ENCODE measurements around the gene PHETA2.
A peak's percentile ranks its signal among the peaks of the same experiment; 100 is the strongest.
"Not testable (repeated sequence)": the region's sequence is repeated elsewhere in the genome, so short reads cannot be mapped to it uniquely, and the experiment has no call there.

The PHETA2 gene

DNA sequence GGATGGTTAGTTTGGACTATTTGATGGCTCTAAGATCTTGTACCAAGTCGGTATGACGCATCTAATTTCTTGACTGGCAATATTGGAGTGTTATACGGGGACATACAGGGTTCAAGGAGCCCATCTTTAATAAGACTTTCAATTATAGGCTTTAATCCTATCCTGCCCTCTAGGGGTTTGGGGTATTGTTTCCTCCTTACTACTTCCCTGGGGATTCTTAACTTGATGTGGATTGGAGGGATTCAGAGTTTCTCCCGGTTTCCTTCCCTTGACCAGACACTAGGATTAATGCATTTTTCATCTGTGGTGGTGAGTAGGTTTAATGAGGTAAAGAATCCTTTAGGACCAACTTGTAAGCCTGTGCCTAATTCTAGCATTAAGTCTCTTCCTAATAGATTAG lies 37.8 kb downstream of the PHETA2 start:
- no peak for DNase-seq

- not testable (repeated sequence) for DNase-seq
Measured at GRCh38 chr22:42112793-42113192, 38.7 kb downstream of the PHETA2 start.

- peak; percentile 4 for DNase-seq
Measured at GRCh38 chr22:42114721-42115120, 40.7 kb downstream of the PHETA2 start.

DNA sequence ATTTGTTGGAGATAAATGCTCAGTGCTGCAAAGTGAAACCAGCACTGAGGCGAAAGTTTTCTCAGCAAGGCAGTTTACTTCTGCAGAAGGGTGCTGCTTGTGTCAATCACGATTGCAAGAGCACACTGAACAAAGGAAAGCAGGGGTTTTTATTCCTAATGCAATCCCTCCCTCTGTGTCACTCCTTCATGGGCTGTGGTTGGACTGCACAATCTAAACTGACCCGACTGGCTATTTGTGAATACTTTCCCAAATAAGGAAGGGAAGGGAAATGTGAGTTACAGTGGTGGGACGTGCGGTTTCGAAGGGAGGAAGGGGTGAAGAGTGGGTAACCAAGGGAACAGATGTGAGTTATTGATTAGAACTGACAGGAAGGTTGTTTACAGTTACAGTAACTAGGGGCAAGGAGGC lies 41.4 kb downstream of the PHETA2 start:
- DNase-seq, result not testable (repeated sequence)

- no peak for DNase-seq
Measured at GRCh38 chr22:42116848-42117424, 42.9 kb downstream of the PHETA2 start.

DNA sequence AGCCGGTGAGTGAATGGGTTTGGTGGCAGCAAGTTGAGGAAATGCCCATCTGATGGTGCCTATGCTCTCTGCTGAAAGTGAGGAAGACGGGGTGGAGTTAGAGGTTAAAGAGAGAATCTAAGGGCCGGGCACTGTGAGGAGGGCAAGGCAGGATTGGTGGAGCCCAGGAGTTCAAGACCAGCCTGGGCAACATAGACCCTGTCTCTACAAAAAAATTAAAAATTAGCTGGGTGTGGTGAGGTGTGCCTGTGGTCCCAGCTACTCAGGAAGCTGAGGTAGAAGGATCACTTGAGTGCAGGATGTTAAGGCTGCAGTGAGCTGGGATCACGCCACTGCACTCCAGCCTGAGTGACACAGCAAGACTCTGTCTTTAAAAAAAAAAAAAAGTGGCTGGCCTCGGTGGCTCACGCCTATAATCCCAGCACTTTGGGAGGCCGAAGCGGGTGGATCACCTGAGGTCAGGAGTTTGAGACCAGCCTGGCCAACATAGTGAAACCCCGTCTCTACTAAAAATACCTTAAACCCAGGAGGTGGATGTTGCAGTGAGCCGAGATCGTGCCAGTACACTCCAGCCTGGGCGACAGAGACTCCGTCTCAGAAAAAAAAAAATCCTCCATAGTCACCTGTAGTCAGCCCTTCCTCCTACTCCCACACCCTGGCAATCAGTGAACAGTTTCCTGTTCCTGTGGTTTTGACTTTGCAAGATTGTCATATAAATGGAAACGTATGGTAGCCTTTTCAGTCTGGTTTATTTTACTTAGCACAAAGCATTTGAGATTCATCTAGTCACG lies 46.4 kb downstream of the PHETA2 start:
- DNase-seq, result not testable (repeated sequence)

GRCh38 chr22:42123529-42123928 lies 49.5 kb downstream of the PHETA2 start:
- DNase-seq, result not testable (repeated sequence)

DNA sequence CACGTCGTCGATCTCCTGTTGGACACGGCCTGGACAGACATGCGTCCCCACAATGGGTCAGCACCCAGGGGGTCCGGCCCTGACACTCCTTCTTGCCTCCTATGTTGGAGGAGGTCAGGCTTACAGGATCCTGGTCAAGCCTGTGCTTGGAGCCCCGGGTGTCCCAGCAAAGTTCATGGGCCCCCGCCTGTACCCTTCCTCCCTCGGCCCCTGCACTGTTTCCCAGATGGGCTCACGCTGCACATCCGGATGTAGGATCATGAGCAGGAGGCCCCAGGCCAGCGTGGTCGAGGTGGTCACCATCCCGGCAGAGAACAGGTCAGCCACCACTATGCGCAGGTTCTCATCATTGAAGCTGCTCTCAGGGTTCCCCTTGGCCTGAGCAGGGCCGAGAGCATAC lies 53.6 kb downstream of the PHETA2 start:
- DNase-seq, result no peak

- DNase-seq, result not testable (repeated sequence)
Measured at GRCh38 chr22:42128007-42128406, 54.0 kb downstream of the PHETA2 start.
